Stimulated activated naive B cell treated with anti-CD40 and anti-IgM and Interleukin-4, amounts not matched to agents 10 μg/mL and 1 μg/mL and 100 μg/mL, for 72 hours (primary cell): ENCODE measurements around the gene HLA-DMA.

Source experiments
- ATAC-seq, 2 donors: fragments of 150-1000 bp; cut with Tn5 transposase; replicated peaks; 2 replicates each; pipeline ENCODE4 v1.10.0; 2021; ENCODE audit warnings: moderate library complexity in 1 of 2
- DNase-seq: peaks from one replicate; pipeline ENCODE4 v3.0.0; 2021
- H3K27ac Mint-ChIP-seq: one replicate; pipeline ENCODE4 v1.8.0; 2022; ENCODE audit warnings: mild to moderate bottlenecking, mixed read lengths
- H3K27me3 Mint-ChIP-seq, 2 donors: one replicate each; pipeline ENCODE4 v1.8.0; 2022; ENCODE audit warnings: mixed read lengths in 2 of 2
- H3K36me3 Mint-ChIP-seq, 2 donors: one replicate each; pipeline ENCODE4 v1.8.0; 2022; ENCODE audit warnings: mixed read lengths in 2 of 2, mild to moderate bottlenecking in 1 of 2
- H3K4me1 Mint-ChIP-seq, 2 donors: one replicate each; pipeline ENCODE4 v1.8.0; 2022; ENCODE audit warnings: mixed read lengths in 2 of 2, mild to moderate bottlenecking in 1 of 2
- H3K4me3 Mint-ChIP-seq, 2 donors: one replicate each; pipeline ENCODE4 v1.8.0; 2022; ENCODE audit warnings: mild to moderate bottlenecking in 2 of 2, mixed read lengths in 2 of 2, moderate library complexity in 1 of 2
- H3K9me3 Mint-ChIP-seq, 2 donors: one replicate each; pipeline ENCODE4 v1.8.0; 2022; ENCODE audit warnings: mixed read lengths in 2 of 2, mild to moderate bottlenecking in 1 of 2

Gene HLA-DMA

DNA sequence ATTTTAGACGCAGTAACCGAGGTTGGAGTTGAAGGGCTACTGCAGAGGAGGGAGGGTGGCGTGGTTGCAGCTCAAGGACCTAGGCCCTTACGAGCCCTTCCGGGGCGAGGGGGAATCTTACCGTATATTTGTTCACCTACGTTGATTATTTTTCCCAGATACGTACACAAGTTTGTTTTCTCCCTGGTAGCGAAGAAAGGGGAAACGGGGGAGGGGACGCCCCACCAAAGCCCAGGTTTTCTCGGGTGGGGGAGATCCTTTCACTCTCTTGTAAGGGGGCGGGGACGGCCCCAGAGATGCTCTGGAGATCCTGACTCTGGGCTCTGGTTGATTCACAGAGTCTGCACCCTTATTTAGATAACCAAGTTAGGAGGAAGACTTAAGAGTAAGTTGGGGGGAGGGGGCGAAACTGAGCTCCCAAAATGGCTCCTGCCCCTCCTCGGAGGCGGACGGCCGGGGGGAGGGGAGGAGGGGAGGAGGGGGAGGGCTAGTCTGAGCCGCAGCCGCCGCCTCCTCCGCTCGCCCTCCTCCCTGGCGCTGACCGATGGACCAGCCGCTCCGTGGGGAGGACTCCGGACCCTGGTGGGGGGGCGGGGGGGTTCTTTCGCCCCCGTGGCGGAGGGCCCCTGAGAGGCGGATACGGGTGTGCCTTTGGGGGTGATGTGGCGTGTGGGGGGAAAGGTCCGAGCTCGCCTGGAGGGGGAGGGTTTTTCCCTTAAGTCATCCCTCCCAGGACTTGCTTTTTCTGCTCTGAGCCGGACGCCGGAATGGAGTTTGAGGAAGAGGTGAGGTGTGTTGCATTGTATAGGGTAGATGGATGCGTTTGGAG is 17.7 kb upstream of the HLA-DMA start:
- peaks cover 29 to 48% of the 10 kb centered on the region in 2 donors for H3K4me1 Mint-ChIP-seq
- H3K9me3 Mint-ChIP-seq: no peaks in the 10 kb centered on the region
- H3K27ac Mint-ChIP-seq: peak overlapping the region; percentile 100
- peak; percentile 43 to 51 for ATAC-seq
- H3K4me3 Mint-ChIP-seq: peak overlapping the region; percentile 89 to 97
- DNase-seq: peak; percentile 90
- H3K36me3 Mint-ChIP-seq: peaks cover 58 to 79% of the 10 kb centered on the region in 2 donors
- no peaks in the 10 kb centered on the region for H3K27me3 Mint-ChIP-seq

- Mint-ChIP-seq H3K4me3 (peak overlapping the region; percentile 89 to 97), H3K27me3 (no peaks in the 10 kb centered on the region), H3K4me1 (peaks cover 30 to 48% of the 10 kb centered on the region in 2 donors), H3K9me3 (no peaks in the 10 kb centered on the region), H3K27ac (peak overlapping the region; percentile 100), H3K36me3 (peaks cover 51 to 77% of the 10 kb centered on the region in 2 donors)
- DNase-seq: peak; percentile 82
- ATAC-seq: peak in 1 of 2 donors; percentile 1
These were observed 17.0 kb upstream of the HLA-DMA start for GRCh38 chr6:32969685-32970412.

DNA sequence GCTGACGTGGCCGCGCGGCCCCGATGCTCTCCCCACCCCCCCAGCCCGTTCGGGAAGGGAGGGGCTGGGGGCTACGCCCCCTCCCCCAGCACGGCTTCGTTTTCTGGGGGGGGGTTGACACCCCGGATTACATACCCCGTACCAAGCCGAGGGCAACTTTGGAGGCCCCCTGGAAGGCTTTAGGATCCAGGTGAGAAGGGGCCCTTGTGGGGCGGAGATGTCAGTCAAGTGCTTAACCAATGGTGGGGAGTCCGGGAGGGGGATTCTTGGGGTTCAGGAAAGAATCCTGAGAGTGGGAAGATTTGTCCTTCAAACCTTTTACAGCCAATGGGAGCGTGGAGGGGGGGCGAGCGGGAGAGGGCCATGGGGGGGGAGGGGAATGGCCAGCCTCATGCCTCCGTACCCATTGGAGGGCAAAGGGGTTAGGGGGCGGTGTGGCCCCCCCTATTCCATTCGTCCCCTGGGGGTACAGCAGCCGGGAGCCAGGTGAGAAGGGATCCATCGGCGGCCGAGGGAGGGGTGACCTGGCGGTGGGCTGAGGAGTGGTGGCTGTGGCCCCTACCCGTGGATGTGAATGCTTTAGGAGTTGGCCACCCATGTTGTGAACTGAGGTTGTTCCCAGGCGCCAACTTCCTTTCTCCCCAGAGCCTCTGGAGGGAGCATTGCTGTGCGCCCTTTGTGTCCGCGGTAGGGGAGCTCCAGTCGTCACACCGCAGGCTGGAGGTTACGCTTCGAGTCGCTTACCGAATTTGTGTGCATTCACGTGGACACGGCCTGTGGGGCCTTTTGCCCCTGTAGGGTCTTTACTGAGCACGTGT is 16.2 kb upstream of the HLA-DMA start:
- DNase-seq: peak; percentile 64
- Mint-ChIP-seq H3K36me3 (peaks cover 45 to 71% of the 10 kb centered on the region in 2 donors), H3K27me3 (no peaks in the 10 kb centered on the region), H3K9me3 (no peaks in the 10 kb centered on the region), H3K4me1 (peaks cover 31 to 47% of the 10 kb centered on the region in 2 donors), H3K4me3 (peak overlapping the region; percentile 89 to 97), H3K27ac (peak overlapping the region; percentile 100)
- peak; percentile 10 to 14 for ATAC-seq

- Mint-ChIP-seq H3K4me1 (peaks cover 32 to 51% of the 10 kb centered on the region in 2 donors), H3K4me3 (peak within 1 kb of the TSS; percentile 89 to 97)
These were observed 15.4 kb upstream of the HLA-DMA start, which contains the start of gene BRD2 for GRCh38 chr6:32968093-32968866. BRD2 (plus strand) TSS chr6:32968594; CDS start chr6:32972899, 4,305 bp downstream.

GRCh38 chr6:32967151-32968091 is 14.5 kb upstream of the HLA-DMA start:
- Mint-ChIP-seq H3K27me3 (no peaks in the 10 kb centered on the region), H3K4me3 (peak overlapping the region; percentile 89 to 97), H3K9me3 (no peaks in the 10 kb centered on the region), H3K36me3 (peaks cover 29 to 55% of the 10 kb centered on the region in 2 donors), H3K27ac (peak overlapping the region; percentile 100), H3K4me1 (peaks cover 34 to 54% of the 10 kb centered on the region in 2 donors)
- DNase-seq (peak; percentile 41), ATAC-seq (no peak)

More at GRCh38 chr6:32968093-32968866, 15.4 kb upstream of the HLA-DMA start, which contains the start of gene BRD2:
- Mint-ChIP-seq H3K27ac (peak within 1 kb of the TSS; percentile 100), H3K27me3 (no peaks in the 10 kb centered on the region), H3K9me3 (no peaks in the 10 kb centered on the region), H3K36me3 (peaks cover 37 to 63% of the 10 kb centered on the region in 2 donors)
- DNase-seq: peak; percentile 95
- peak; percentile 31 to 47 for ATAC-seq

DNA sequence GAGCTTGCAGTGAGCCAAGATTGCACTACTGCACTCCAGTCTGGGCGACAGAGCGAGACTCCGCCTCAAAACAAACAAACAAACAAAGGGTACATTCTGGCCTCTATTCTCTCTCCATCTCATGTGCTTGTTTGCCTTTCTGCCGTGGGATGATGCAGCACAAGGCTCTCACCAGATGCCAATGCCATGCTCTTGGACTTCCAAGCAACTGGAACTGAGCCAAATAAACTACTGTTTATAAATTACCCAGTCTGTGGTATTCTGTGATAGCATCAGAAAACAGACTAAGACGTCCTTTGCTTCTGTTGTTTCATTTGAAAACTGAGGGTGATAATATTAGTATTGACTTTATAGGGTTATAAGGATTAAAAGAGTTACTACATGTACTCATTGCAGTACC is 11.9 kb upstream of the HLA-DMA start:
- H3K4me1 Mint-ChIP-seq: peaks cover 40 to 64% of the 10 kb centered on the region in 2 donors
- no peaks in the 10 kb centered on the region for H3K9me3 Mint-ChIP-seq
- ATAC-seq: no peak
- no peaks in the 10 kb centered on the region for H3K27me3 Mint-ChIP-seq
- no peak overlapping the region for H3K27ac Mint-ChIP-seq
- H3K36me3 Mint-ChIP-seq: peaks cover 10 to 28% of the 10 kb centered on the region in 2 donors
- no peak overlapping the region for H3K4me3 Mint-ChIP-seq
- DNase-seq: no peak

- Mint-ChIP-seq H3K9me3 (no peaks in the 10 kb centered on the region), H3K4me1 (peaks cover 43 to 61% of the 10 kb centered on the region in 2 donors), H3K27ac (peak overlapping the region; percentile 1), H3K4me3 (no peak overlapping the region), H3K36me3 (peaks cover 9 to 19% of the 10 kb centered on the region in 2 donors), H3K27me3 (no peaks in the 10 kb centered on the region)
- ATAC-seq (no peak), DNase-seq (no peak)
These were observed 11.0 kb upstream of the HLA-DMA start for GRCh38 chr6:32963866-32964265.

GRCh38 chr6:32962213-32962826 is 9.4 kb upstream of the HLA-DMA start:
- DNase-seq (no peak), ATAC-seq (no peak)
- H3K36me3 Mint-ChIP-seq: peaks cover 10 to 17% of the 10 kb centered on the region in 2 donors
- no peaks in the 10 kb centered on the region for H3K27me3 Mint-ChIP-seq
- no peak overlapping the region for H3K4me3 Mint-ChIP-seq
- no peak overlapping the region for H3K27ac Mint-ChIP-seq
- peaks cover 0 to 5% of the 10 kb centered on the region in 2 donors for H3K9me3 Mint-ChIP-seq
- peaks cover 46 to 56% of the 10 kb centered on the region in 2 donors for H3K4me1 Mint-ChIP-seq

GRCh38 chr6:32960563-32960962 is 7.7 kb upstream of the HLA-DMA start:
- DNase-seq (no peak), ATAC-seq (no peak)
- H3K27me3 Mint-ChIP-seq: no peaks in the 10 kb centered on the region
- H3K27ac Mint-ChIP-seq: no peak overlapping the region
- no peak overlapping the region for H3K4me3 Mint-ChIP-seq
- peaks cover 10 to 13% of the 10 kb centered on the region in 2 donors for H3K36me3 Mint-ChIP-seq
- H3K4me1 Mint-ChIP-seq: peaks cover 44 to 52% of the 10 kb centered on the region in 2 donors
- H3K9me3 Mint-ChIP-seq: peaks cover 0 to 5% of the 10 kb centered on the region in 2 donors

- H3K27me3 Mint-ChIP-seq: no peaks in the 10 kb centered on the region
- peaks cover 43 to 56% of the 10 kb centered on the region in 2 donors for H3K4me1 Mint-ChIP-seq
- peaks cover 19 to 24% of the 10 kb centered on the region in 2 donors for H3K36me3 Mint-ChIP-seq
- ATAC-seq (no peak), DNase-seq (no peak)
- peaks cover 0 to 5% of the 10 kb centered on the region in 2 donors for H3K9me3 Mint-ChIP-seq
- H3K4me3 Mint-ChIP-seq: no peak overlapping the region
- peak overlapping the region; percentile 59 for H3K27ac Mint-ChIP-seq
These were observed 3.3 kb upstream of the HLA-DMA start for GRCh38 chr6:32956176-32956575.

GRCh38 chr6:32954986-32955802 is 2.3 kb upstream of the HLA-DMA start:
- peak overlapping the region; percentile 99 for H3K27ac Mint-ChIP-seq
- peaks cover 47 to 56% of the 10 kb centered on the region in 2 donors for H3K4me1 Mint-ChIP-seq
- DNase-seq (no peak), ATAC-seq (no peak)
- peak overlapping the region; percentile 1 to 11 for H3K4me3 Mint-ChIP-seq
- peaks cover 28 to 29% of the 10 kb centered on the region in 2 donors for H3K36me3 Mint-ChIP-seq
- peaks cover 0 to 5% of the 10 kb centered on the region in 2 donors for H3K9me3 Mint-ChIP-seq
- H3K27me3 Mint-ChIP-seq: no peaks in the 10 kb centered on the region
